Tibial artery (tissue), 4 donors: Measurements from ENCODE around the gene BAHD1.
A peak's percentile ranks its signal among the peaks of the same experiment; 100 is the strongest.

Experiments used
- DNase-seq, 2 donors: peaks; one replicate each; pipeline ENCODE4 v3.0.0-alpha.2; 2019
- H3K27ac ChIP-seq, 2 donors: fragments of 200-600 bp; sonication (generic) in 1 of 2; 1 replicate in 1 of 2; 2 replicates in 1 of 2; pipeline ENCODE4 v1.5.1; 2018 to 2019; ENCODE audit warnings: mild to moderate bottlenecking in 1 of 2
- H3K27me3 ChIP-seq, 2 donors: fragments of 200-600 bp; sonication (generic) in 1 of 2; one replicate each; pipeline versions ENCODE4 v1.5.1 to v1.6.0; 2016 to 2019
- H3K36me3 ChIP-seq, 3 donors: fragments of 200-600 bp; sonication (generic) in 2 of 3; one replicate each; pipeline ENCODE4 v1.5.1; 2016 to 2019; ENCODE audit warnings: mild to moderate bottlenecking in 2 of 3
- H3K4me1 ChIP-seq, 4 donors: fragments of 200-600 bp; sonication (generic) in 2 of 4; 1 replicate in 3 of 4; 2 replicates in 1 of 4; pipeline ENCODE4 v1.5.1; 2016 to 2019
- H3K4me3 ChIP-seq, 2 donors: fragments of 200-600 bp; sonication (generic) in 1 of 2; 1 replicate in 1 of 2; 2 replicates in 1 of 2; pipeline ENCODE4 v1.5.1; 2018 to 2019; ENCODE audit warnings: mild to moderate bottlenecking in 2 of 2
- H3K9me3 ChIP-seq, 3 donors: fragments of 200-600 bp; sonication (generic) in 1 of 3; one replicate each; pipeline ENCODE4 v1.5.1; 2016 to 2019
- CTCF ChIP-seq, 2 experiments: fragments of 200-600 bp in 1 of 2; fragments of 450-650 bp in 1 of 2; IDR thresholded peaks; one replicate each; pipeline ENCODE4 v1.5.1; 2017 to 2019; ENCODE audit warnings: antibody characterized with exemption in 2 of 2, mild to moderate bottlenecking in 1 of 2, moderate library complexity in 1 of 2
- intact Hi-C: fragments of 100-400 bp; cut with DNase I; formaldehyde crosslinking; loops from one replicate; pipeline ENCODE4 v1.15.0; 2023; ENCODE audit warnings: low total_unique reads

BAHD1 gene

DNA sequence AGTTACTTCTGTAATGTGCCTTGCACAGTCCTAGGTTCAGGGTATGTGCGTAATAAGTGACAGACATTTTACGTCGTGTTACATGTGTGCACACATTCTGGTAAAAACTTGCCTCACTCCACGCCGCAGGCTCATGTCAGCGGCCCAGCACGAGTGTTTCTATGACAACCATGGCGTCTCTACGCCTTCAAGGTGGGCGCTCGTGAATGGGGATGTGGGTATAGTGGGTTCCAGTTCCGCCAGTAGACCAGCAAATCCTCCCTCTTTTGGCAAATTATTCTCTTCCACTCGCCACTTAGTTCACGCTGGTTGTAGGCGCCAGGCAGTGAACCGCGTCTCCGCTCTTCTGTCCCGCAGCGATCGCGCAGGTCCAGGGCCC is 70.3 kb downstream of the BAHD1 start:
- Histone ChIP-seq H3K27ac (peak overlapping the region in 1 of 2 donors; percentile 12), H3K36me3 (no peaks in the 10 kb centered on the region), H3K9me3 (no peaks in the 10 kb centered on the region), H3K4me1 (peaks cover 0 to 25% (median 14%) of the 10 kb centered on the region in 4 donors), H3K4me3 (peak overlapping the region; percentile 46 to 59), H3K27me3 (no peaks in the 10 kb centered on the region)
- TF ChIP-seq CTCF (IDR thresholded peaks at IDR 0.05) = no peak
- intact Hi-C loops = no loop called here
- no peak for DNase-seq

DNA sequence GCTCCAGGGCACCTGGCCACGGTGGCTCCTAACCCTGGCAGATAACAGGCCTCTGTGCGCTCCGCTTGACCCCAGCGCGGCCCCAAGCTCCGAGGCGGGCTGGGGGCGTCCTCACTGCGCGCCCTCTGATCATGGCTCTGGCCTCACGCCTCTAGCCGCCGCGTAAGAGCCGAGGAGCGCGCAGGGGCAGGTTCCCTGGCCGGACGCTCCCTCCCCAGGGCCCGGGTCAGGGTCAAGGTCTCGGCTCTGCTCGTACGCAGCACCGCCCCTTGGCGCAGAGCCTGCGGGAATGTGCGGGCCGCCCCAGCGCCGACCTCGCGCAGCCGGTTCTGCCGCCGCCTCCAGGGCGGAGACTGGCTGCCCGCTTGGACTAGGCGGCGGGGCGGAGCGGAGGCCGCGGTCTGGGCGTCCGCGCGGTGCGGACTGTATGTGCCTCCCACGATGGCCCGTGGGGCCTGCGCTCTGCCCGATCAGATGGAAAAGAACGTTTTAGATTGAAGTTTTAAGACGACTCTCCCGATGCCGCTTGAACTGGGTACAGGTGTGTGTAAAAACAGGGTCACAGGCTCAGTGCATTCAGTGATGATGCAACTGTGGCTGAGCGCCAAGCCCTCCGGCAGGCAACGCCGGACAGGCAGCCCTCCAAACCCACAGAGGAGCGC is 70.8 kb downstream of the BAHD1 start:
- no peaks in the 10 kb centered on the region for H3K27me3 ChIP-seq
- TF ChIP-seq CTCF (IDR thresholded peaks at IDR 0.05) = no peak
- DNase-seq = peak; percentile 29 to 69
- peak overlapping the region; percentile 46 to 59 for H3K4me3 ChIP-seq
- intact Hi-C loops = no loop called here
- H3K9me3 ChIP-seq = no peaks in the 10 kb centered on the region
- no peaks in the 10 kb centered on the region for H3K36me3 ChIP-seq
- H3K27ac ChIP-seq = peak overlapping the region in 1 of 2 donors; percentile 12
- peaks cover 0 to 25% (median 14%) of the 10 kb centered on the region in 4 donors for H3K4me1 ChIP-seq

GRCh38 chr15:40512440-40512839 is 71.7 kb downstream of the BAHD1 start:
- Histone ChIP-seq H3K27ac (no peak overlapping the region), H3K4me3 (no peak overlapping the region), H3K36me3 (no peaks in the 10 kb centered on the region), H3K9me3 (no peaks in the 10 kb centered on the region), H3K27me3 (no peaks in the 10 kb centered on the region), H3K4me1 (peaks cover 0 to 17% (median 11%) of the 10 kb centered on the region in 4 donors)
- TF ChIP-seq CTCF (IDR thresholded peaks at IDR 0.05) = no peak
- intact Hi-C loops = no loop called here
- DNase-seq = no peak

DNA sequence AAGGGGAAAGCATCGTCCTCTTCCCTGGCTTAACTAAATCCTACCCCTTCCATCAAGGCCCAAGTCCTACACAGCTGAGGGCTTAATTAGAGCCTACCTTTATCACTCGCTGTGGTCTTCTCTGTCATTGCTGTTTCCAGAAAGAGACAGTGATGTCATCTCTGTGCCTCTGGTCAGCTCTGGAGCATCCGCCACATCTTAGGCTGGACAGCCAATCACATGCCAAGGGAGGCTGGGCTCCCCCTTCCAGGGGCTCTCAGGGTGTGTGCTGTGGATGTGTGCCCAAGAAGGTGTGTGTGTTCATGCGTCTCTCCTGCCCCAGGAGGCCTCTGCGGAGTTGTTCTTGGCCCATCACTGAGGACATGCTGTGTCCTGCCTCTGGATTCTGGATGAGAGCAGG is 72.9 kb downstream of the BAHD1 start:
- Histone ChIP-seq H3K36me3 (no peaks in the 10 kb centered on the region), H3K9me3 (no peaks in the 10 kb centered on the region), H3K4me1 (peaks cover 0 to 17% (median 10%) of the 10 kb centered on the region in 4 donors), H3K27me3 (no peaks in the 10 kb centered on the region), H3K4me3 (no peak overlapping the region), H3K27ac (no peak overlapping the region)
- DNase-seq = no peak
- intact Hi-C loops = no loop called here
- no peak for TF ChIP-seq CTCF (IDR thresholded peaks at IDR 0.05)

DNA sequence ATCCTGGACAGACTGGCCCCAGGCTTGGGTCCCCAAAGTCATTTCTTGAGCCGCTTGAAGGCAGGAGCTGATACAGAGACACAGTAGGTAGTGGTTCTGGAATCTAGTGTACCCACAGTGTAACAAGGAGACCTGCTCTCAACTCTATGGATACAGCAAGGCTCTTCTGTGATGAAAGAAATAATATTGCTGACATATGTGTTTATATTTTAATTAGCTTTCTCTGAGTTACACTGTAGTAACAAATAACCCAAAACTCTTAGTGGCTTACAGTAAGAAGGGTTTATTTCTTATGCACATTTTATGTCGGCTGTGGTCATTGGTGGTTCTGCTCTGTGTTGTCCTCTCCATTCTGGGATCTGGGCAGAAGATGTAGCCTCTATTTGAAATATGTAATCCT is 75.6 kb downstream of the BAHD1 start:
- H3K27me3 ChIP-seq = no peaks in the 10 kb centered on the region
- no peak for DNase-seq
- peaks cover 0 to 8% (median 5%) of the 10 kb centered on the region in 4 donors for H3K4me1 ChIP-seq
- no peak for TF ChIP-seq CTCF (IDR thresholded peaks at IDR 0.05)
- H3K27ac ChIP-seq = no peak overlapping the region
- H3K9me3 ChIP-seq = no peaks in the 10 kb centered on the region
- intact Hi-C loops = no loop called here
- H3K4me3 ChIP-seq = no peak overlapping the region
- no peaks in the 10 kb centered on the region for H3K36me3 ChIP-seq
